GM20431 (cell line): Measurements from ENCODE around the gene MCCC2.
"Not testable (repeated sequence)": the region's sequence is repeated elsewhere in the genome, so short reads cannot be mapped to it uniquely, and the experiment has no call there.

Experiments used
- in situ Hi-C: fragments of 300-500 bp; cut with MseI, MboI; formaldehyde crosslinking; loops from one replicate; pipeline ENCODE4 v1.15.0; 2020; ENCODE audit warnings: low sequenced_read_pairs; ENCODE audit not compliant: unreplicated experiment

Gene MCCC2

GRCh38 chr5:71596169-71596568 lies 9.0 kb downstream of the MCCC2 start:
- in situ Hi-C loops: no loop called here

- in situ Hi-C loops: no loop called here
These were observed 9.9 kb downstream of the MCCC2 start for GRCh38 chr5:71597001-71597400.

DNA sequence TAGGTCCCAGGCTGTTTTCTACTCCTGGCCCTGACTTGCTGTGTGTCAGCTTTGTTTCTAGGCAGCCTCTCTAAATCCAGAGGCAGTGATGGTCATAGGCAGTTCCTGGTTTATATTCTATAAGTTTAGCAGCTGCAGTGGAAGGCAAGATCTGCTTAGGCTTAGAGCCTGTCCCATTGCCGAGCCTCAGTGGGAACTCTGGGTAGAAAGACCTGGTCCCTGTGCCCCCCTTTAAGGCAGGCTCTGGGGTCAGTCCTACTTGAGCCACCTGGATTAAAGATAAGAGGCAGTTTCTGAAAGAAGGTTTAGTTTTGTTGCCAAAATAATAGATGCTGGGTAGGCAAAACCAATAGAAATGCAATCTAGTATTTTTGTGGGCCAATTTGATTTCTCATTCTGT lies 13.6 kb downstream of the MCCC2 start:
- in situ Hi-C loops: no loop called here

- in situ Hi-C loops: no loop called here
These were observed 14.3 kb downstream of the MCCC2 start for GRCh38 chr5:71601222-71602026.

DNA sequence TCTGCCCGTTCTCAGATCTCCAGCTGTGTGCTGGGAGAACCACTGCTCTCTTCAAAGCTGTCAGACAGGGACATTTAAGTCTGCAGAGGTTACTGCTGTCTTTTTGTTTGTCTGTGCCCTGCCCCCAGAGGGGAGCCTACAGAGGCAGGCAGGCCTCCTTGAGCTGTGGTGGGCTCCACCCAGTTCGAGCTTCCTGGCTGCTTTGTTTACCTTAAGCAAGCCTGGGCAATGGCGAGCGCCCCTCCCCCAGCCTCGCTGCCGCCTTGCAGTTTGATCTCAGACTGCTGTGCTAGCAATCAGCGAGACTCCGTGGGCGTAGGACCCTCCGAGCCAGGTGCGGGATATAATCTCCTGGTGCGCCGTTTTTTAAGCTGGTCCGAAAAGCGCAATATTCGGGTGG lies 22.8 kb downstream of the MCCC2 start:
- in situ Hi-C loops: not testable (repeated sequence)

GRCh38 chr5:71615809-71616208 lies 28.7 kb downstream of the MCCC2 start:
- in situ Hi-C loops: no loop called here

DNA sequence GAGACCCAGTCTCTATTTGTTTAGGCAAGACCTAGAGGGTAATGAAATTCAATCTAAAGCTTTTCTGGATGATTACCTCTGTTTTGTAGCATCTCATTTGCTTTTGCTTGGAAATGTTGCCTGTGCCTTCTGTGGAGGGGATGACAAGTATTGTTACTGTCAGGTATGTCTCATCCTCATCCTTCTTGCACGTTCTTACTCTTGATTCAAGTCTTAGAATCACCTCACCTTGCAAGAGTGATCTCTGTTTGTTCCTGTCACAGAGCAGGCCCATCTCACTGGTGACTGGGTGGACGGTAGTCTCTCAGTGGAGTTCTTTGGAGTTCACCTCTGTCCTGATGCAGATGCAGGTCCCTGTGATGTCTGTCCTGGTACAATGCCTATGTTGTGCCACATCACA lies 33.5 kb downstream of the MCCC2 start:
- in situ Hi-C loops: no loop called here

- in situ Hi-C loops: no loop called here
These were observed 34.1 kb downstream of the MCCC2 start for GRCh38 chr5:71621268-71621667.

GRCh38 chr5:71621741-71622140 lies 34.6 kb downstream of the MCCC2 start:
- in situ Hi-C loops: no loop called here

GRCh38 chr5:71623221-71623794 lies 36.2 kb downstream of the MCCC2 start:
- in situ Hi-C loops: no loop called here

DNA sequence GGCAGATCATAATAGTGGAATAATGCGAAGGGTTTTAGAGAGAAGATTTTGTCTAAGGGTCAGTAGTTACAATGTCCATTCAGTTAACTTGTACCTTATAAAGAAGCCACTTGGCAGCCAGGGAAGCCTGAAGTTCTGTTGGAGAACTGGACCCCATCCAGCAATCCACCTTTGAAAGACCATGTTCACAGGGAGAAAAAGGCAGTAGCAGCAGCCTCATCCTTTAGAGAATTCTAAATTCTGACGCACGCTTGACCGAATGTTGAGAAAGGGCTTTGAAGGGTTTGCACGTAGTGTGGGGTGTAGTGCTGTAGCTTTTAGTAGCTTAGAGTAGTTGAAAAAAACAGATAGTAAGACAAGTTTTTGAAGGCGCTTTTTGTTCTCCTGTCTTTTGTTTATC lies 42.8 kb downstream of the MCCC2 start:
- in situ Hi-C loops: no loop called here

DNA sequence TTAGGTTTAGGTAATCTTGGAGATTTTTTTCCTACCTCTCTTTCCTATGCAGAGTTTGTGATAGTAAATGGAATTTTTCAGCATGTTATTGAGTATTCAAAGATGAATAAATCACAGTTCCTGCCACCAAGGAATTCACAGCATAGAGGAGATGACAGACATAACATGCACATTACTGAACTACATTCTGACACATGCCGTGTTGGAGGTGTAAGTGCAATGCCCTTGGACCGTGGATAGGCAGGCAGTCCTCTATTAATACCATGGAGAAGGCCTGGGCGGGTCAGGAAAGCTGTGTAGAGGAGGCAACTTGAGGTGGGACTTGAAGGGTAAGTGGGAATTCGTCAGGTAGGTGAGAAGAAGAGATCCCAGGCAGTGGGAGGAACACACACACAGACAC lies 43.9 kb downstream of the MCCC2 start:
- in situ Hi-C loops: no loop called here

DNA sequence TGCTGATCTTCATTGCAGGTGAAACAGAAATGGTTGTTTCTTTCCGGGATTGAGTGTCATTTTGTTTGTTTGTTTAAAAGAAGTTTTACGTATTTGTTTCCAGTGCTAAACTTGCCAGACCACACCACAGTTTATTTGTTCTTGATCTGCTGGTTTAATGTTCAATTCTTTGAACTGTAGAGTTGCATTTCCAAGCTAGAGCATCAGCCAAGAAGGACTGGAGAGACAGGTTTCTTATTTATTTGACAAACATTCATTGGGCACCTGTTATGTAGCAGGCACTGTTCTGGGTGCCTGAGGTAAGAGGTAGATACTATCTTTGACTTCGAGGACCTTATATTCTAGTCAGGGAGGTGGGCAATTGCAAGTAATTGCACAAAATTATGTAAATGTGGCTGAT lies 45.0 kb downstream of the MCCC2 start:
- in situ Hi-C loops: no loop called here

- in situ Hi-C loops: no loop called here
These were observed 46.4 kb downstream of the MCCC2 start for GRCh38 chr5:71633255-71634155.

- in situ Hi-C loops: no loop called here
These were observed 50.0 kb downstream of the MCCC2 start for GRCh38 chr5:71637133-71637532.

DNA sequence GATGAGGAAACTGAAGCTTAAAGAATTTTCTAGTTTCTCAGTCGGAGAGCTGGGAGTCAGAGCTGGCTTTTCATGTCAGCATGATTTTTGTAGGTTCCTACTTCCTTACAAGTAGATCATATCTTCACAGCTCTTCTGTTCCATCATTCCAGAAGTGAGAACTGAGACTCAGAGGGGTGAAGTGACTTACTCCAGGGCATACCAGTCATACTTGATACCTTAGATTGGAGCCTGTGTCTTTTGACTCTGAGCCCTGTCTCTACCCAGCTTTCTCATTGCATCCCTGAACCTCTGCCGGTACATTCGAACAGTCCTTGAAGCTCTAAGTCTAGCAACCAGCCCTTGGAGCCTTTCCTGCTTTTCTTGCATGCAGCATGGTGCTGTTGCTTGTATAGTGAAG lies 53.3 kb downstream of the MCCC2 start:
- in situ Hi-C loops: no loop called here

GRCh38 chr5:71645030-71645429 lies 57.9 kb downstream of the MCCC2 start:
- in situ Hi-C loops: no loop called here

DNA sequence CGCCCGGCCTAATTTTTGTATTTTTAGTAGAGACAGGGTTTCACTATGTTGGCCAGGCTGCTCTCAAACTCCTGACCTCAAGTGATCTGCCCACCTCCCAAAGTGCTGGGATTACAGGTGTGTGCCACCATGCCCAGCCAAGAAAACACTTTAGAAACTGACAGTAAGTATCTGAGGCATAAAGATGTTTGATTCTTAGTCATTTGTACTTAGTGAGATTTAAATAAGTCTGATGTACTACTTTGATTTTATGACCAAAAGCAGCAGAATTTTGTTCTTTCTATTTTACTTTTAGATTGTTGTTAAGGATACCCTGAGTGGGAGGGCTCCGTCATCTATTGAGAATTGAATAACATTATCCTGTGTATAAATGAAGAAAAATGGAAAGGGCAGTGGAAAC lies 63.8 kb downstream of the MCCC2 start:
- in situ Hi-C loops: not testable (repeated sequence)

GRCh38 chr5:71651579-71651978 lies 64.4 kb downstream of the MCCC2 start:
- in situ Hi-C loops: no loop called here

DNA sequence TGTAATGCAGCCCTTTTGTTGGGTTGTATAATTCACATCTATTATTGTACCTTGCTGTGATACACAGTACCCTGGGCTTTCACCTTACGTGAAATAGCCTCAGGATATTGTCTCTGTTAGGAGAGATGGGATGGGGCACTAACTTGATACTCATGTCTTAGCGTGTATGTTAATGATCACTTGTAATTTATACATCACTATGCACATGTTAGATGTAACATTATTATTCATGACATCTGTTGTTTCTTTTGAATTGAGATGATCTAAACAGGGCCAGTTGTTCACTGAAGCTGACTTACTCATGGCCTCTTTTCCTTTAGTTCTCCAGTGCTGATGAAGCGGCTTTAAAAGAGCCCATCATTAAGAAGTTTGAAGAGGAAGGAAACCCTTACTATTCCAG lies 65.2 kb downstream of the MCCC2 start:
- in situ Hi-C loops: no loop called here
